ENCODE data around the gene CCT7.

DNA sequence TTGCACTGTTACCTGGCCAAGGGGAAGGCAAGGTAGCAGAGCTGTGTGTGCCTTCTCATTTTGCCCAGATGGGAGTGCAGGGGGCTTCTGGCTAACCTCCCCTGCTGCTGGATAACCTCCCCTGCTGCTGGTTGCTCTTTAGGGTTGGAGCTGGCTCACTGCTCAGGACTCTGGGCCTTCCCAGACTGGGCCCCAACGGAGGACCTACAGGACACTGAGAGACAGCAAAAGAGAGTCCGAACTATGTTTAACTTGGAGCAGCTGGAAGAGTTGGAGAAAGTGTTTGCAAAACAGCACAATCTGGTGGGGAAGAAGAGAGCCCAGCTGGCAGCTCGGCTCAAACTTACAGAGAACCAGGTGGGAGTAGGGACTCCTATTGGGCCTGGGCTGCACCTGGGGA lies 25.9 kb upstream of the CCT7 start:
- TF ChIP-seq, protein P1, sequence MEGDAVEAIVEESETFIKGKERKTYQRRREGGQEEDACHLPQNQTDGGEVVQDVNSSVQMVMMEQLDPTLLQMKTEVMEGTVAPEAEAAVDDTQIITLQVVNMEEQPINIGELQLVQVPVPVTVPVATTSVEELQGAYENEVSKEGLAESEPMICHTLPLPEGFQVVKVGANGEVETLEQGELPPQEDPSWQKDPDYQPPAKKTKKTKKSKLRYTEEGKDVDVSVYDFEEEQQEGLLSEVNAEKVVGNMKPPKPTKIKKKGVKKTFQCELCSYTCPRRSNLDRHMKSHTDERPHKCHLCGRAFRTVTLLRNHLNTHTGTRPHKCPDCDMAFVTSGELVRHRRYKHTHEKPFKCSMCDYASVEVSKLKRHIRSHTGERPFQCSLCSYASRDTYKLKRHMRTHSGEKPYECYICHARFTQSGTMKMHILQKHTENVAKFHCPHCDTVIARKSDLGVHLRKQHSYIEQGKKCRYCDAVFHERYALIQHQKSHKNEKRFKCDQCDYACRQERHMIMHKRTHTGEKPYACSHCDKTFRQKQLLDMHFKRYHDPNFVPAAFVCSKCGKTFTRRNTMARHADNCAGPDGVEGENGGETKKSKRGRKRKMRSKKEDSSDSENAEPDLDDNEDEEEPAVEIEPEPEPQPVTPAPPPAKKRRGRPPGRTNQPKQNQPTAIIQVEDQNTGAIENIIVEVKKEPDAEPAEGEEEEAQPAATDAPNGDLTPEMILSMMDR (conservative IDR thresholded peaks at IDR 0.05; ENCODE audit: low read depth in 2 of 2), result no peak
- TF ChIP-seq JUNB (IDR thresholded peaks at IDR 0.05; ENCODE audit: unreplicated experiment) (no peak), EZH2 (IDR thresholded peaks at IDR 0.05; ENCODE audit: low read depth, unreplicated experiment) (no peak), EZH2phosphoT487 (IDR thresholded peaks at IDR 0.05; ENCODE audit: unreplicated experiment) (no peak), POLR2AphosphoS5 (IDR thresholded peaks at IDR 0.05; ENCODE audit: low read depth) (no peak), CREB1 (CRISPR knock-in tag; IDR thresholded peaks at IDR 0.05; ENCODE audit: low read depth) (no peak), ZNF331 (CRISPR knock-in tag; IDR thresholded peaks at IDR 0.05; ENCODE audit: low read depth) (no peak), NANOG (IDR thresholded peaks at IDR 0.05; ENCODE audit: borderline replicate concordance) (no peak), STAT1 (IDR thresholded peaks at IDR 0.05; ENCODE audit: unreplicated experiment) (no peak)
- TF ChIP-seq, protein P2, sequence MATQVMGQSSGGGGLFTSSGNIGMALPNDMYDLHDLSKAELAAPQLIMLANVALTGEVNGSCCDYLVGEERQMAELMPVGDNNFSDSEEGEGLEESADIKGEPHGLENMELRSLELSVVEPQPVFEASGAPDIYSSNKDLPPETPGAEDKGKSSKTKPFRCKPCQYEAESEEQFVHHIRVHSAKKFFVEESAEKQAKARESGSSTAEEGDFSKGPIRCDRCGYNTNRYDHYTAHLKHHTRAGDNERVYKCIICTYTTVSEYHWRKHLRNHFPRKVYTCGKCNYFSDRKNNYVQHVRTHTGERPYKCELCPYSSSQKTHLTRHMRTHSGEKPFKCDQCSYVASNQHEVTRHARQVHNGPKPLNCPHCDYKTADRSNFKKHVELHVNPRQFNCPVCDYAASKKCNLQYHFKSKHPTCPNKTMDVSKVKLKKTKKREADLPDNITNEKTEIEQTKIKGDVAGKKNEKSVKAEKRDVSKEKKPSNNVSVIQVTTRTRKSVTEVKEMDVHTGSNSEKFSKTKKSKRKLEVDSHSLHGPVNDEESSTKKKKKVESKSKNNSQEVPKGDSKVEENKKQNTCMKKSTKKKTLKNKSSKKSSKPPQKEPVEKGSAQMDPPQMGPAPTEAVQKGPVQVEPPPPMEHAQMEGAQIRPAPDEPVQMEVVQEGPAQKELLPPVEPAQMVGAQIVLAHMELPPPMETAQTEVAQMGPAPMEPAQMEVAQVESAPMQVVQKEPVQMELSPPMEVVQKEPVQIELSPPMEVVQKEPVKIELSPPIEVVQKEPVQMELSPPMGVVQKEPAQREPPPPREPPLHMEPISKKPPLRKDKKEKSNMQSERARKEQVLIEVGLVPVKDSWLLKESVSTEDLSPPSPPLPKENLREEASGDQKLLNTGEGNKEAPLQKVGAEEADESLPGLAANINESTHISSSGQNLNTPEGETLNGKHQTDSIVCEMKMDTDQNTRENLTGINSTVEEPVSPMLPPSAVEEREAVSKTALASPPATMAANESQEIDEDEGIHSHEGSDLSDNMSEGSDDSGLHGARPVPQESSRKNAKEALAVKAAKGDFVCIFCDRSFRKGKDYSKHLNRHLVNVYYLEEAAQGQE (IDR thresholded peaks at IDR 0.05; ENCODE audit: unreplicated experiment), result no peak
- TF ChIP-seq, protein P3, sequence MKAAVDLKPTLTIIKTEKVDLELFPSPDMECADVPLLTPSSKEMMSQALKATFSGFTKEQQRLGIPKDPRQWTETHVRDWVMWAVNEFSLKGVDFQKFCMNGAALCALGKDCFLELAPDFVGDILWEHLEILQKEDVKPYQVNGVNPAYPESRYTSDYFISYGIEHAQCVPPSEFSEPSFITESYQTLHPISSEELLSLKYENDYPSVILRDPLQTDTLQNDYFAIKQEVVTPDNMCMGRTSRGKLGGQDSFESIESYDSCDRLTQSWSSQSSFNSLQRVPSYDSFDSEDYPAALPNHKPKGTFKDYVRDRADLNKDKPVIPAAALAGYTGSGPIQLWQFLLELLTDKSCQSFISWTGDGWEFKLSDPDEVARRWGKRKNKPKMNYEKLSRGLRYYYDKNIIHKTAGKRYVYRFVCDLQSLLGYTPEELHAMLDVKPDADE (IDR thresholded peaks at IDR 0.05), result no peak
- TF ChIP-seq, protein P4, sequence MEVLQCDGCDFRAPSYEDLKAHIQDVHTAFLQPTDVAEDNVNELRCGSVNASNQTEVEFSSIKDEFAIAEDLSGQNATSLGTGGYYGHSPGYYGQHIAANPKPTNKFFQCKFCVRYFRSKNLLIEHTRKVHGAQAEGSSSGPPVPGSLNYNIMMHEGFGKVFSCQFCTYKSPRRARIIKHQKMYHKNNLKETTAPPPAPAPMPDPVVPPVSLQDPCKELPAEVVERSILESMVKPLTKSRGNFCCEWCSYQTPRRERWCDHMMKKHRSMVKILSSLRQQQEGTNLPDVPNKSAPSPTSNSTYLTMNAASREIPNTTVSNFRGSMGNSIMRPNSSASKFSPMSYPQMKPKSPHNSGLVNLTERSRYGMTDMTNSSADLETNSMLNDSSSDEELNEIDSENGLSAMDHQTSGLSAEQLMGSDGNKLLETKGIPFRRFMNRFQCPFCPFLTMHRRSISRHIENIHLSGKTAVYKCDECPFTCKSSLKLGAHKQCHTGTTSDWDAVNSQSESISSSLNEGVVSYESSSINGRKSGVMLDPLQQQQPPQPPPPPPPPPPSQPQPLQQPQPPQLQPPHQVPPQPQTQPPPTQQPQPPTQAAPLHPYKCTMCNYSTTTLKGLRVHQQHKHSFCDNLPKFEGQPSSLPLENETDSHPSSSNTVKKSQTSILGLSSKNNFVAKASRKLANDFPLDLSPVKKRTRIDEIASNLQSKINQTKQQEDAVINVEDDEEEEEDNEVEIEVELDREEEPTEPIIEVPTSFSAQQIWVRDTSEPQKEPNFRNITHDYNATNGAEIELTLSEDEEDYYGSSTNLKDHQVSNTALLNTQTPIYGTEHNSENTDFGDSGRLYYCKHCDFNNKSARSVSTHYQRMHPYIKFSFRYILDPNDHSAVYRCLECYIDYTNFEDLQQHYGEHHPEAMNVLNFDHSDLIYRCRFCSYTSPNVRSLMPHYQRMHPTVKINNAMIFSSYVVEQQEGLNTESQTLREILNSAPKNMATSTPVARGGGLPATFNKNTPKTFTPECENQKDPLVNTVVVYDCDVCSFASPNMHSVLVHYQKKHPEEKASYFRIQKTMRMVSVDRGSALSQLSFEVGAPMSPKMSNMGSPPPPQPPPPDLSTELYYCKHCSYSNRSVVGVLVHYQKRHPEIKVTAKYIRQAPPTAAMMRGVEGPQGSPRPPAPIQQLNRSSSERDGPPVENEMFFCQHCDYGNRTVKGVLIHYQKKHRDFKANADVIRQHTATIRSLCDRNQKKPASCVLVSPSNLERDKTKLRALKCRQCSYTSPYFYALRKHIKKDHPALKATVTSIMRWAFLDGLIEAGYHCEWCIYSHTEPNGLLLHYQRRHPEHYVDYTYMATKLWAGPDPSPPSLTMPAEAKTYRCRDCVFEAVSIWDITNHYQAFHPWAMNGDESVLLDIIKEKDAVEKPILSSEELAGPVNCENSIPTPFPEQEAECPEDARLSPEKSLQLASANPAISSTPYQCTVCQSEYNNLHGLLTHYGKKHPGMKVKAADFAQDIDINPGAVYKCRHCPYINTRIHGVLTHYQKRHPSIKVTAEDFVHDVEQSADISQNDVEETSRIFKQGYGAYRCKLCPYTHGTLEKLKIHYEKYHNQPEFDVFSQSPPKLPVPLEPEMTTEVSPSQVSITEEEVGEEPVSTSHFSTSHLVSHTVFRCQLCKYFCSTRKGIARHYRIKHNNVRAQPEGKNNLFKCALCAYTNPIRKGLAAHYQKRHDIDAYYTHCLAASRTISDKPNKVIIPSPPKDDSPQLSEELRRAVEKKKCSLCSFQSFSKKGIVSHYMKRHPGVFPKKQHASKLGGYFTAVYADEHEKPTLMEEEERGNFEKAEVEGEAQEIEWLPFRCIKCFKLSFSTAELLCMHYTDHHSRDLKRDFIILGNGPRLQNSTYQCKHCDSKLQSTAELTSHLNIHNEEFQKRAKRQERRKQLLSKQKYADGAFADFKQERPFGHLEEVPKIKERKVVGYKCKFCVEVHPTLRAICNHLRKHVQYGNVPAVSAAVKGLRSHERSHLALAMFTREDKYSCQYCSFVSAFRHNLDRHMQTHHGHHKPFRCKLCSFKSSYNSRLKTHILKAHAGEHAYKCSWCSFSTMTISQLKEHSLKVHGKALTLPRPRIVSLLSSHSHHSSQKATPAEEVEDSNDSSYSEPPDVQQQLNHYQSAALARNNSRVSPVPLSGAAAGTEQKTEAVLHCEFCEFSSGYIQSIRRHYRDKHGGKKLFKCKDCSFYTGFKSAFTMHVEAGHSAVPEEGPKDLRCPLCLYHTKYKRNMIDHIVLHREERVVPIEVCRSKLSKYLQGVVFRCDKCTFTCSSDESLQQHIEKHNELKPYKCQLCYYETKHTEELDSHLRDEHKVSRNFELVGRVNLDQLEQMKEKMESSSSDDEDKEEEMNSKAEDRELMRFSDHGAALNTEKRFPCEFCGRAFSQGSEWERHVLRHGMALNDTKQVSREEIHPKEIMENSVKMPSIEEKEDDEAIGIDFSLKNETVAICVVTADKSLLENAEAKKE (CRISPR knock-in tag; IDR thresholded peaks at IDR 0.05), result no peak
